IPS-18a (cell line): ENCODE measurements around the gene LEFTY1.
A peak's percentile ranks its signal among the peaks of the same experiment; 100 is the strongest.

Source experiments
- H3K27ac ChIP-seq: one replicate; pipeline ENCODE4 v1.5.1; 2013; ENCODE audit warnings: low read length
- H3K27me3 ChIP-seq: one replicate; pipeline ENCODE4 v1.6.1; 2013; ENCODE audit warnings: mild to moderate bottlenecking, low read length; ENCODE audit not compliant: control insufficient read depth, insufficient read depth
- H3K36me3 ChIP-seq: one replicate; pipeline ENCODE4 v1.6.1; 2013; ENCODE audit warnings: low read depth, low read length; ENCODE audit not compliant: control insufficient read depth
- H3K4me1 ChIP-seq: one replicate; pipeline ENCODE4 v1.6.1; 2013; ENCODE audit warnings: low read depth, low read length; ENCODE audit not compliant: control insufficient read depth
- H3K4me3 ChIP-seq: one replicate; pipeline ENCODE4 v1.5.1; 2013; ENCODE audit warnings: low read length
- H3K9ac ChIP-seq: one replicate; pipeline ENCODE4 v1.6.1; 2013; ENCODE audit warnings: mild to moderate bottlenecking, low read length, moderate library complexity
- H3K9me3 ChIP-seq: one replicate; pipeline ENCODE4 v1.6.1; 2013; ENCODE audit warnings: low read depth, low read length; ENCODE audit not compliant: control insufficient read depth

The LEFTY1 gene

GRCh38 chr1:225911191-225912130 is 22.5 kb upstream of the LEFTY1 start:
- Histone ChIP-seq H3K27ac (no peak overlapping the region), H3K9ac (no peak overlapping the region), H3K27me3 (peaks cover 4% of the 10 kb centered on the region), H3K9me3 (no peaks in the 10 kb centered on the region), H3K4me3 (no peak overlapping the region), H3K4me1 (peaks cover 3% of the 10 kb centered on the region), H3K36me3 (no peaks in the 10 kb centered on the region)

DNA sequence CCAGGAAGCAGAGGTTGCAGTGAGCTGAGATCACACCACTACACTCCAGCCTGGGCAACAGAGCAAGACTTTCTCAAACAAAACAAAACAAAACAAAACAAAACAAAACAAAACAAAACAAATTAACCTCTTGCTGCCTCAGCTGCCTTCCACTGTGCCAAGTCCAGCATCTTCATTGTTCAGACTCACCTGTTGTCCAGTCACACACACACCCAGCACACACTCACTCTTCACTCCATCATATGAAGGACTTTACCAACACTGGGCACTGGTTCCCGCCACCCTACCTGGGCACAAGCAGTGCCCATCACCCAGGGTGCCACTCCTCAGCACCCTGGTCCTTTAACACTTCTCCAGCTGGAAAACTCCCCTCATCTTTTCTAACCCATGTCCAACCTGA is 20.5 kb upstream of the LEFTY1 start:
- Histone ChIP-seq H3K4me3 (no peak overlapping the region), H3K27ac (no peak overlapping the region), H3K4me1 (peaks cover 3% of the 10 kb centered on the region), H3K27me3 (peaks cover 4% of the 10 kb centered on the region), H3K9ac (no peak overlapping the region), H3K36me3 (no peaks in the 10 kb centered on the region), H3K9me3 (no peaks in the 10 kb centered on the region)

GRCh38 chr1:225908773-225909172 is 19.8 kb upstream of the LEFTY1 start:
- Histone ChIP-seq H3K27me3 (peaks cover 4% of the 10 kb centered on the region), H3K9ac (no peak overlapping the region), H3K9me3 (no peaks in the 10 kb centered on the region), H3K27ac (no peak overlapping the region), H3K4me1 (peaks cover 3% of the 10 kb centered on the region), H3K4me3 (no peak overlapping the region), H3K36me3 (no peaks in the 10 kb centered on the region)

- H3K9me3 ChIP-seq, result no peaks in the 10 kb centered on the region
- H3K9ac ChIP-seq, result no peak overlapping the region
- peaks cover 3% of the 10 kb centered on the region for H3K4me1 ChIP-seq
These were observed 19.2 kb upstream of the LEFTY1 start for GRCh38 chr1:225908013-225908640.

GRCh38 chr1:225907341-225907740 is 18.4 kb upstream of the LEFTY1 start:
- Histone ChIP-seq H3K4me3 (no peak overlapping the region), H3K36me3 (no peaks in the 10 kb centered on the region), H3K27ac (no peak overlapping the region), H3K9ac (no peak overlapping the region), H3K9me3 (no peaks in the 10 kb centered on the region), H3K27me3 (peaks cover 4% of the 10 kb centered on the region), H3K4me1 (peaks cover 3% of the 10 kb centered on the region)

More at GRCh38 chr1:225908013-225908640, 19.2 kb upstream of the LEFTY1 start:
- Histone ChIP-seq H3K27ac (no peak overlapping the region), H3K4me3 (no peak overlapping the region), H3K27me3 (peaks cover 4% of the 10 kb centered on the region), H3K36me3 (no peaks in the 10 kb centered on the region)

DNA sequence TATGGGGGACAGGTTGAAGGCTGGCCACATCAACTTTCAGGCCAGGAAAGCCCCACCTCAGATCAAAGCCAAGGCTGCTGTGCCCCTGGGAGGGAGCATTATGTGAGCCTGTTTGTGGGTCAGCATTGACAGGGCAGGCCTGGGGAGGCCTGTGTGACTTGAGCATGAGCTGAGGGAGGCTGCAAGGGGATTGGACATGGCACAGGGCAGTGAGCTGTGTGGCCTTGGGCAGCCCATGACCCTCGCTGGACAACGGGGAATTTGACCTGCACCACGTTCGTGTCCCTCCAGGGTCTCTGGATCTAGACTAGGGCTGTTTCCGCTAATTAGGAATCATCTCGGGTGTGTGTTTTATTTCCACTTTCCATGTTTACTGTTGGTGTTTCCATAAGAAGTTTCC is 17.5 kb upstream of the LEFTY1 start:
- H3K27me3 ChIP-seq, result peaks cover 1% of the 10 kb centered on the region
- no peaks in the 10 kb centered on the region for H3K9me3 ChIP-seq
- H3K4me3 ChIP-seq, result no peak overlapping the region
- no peaks in the 10 kb centered on the region for H3K36me3 ChIP-seq
- H3K27ac ChIP-seq, result no peak overlapping the region
- no peak overlapping the region for H3K9ac ChIP-seq
- no peaks in the 10 kb centered on the region for H3K4me1 ChIP-seq

GRCh38 chr1:225903623-225904022 is 14.7 kb upstream of the LEFTY1 start:
- H3K4me1 ChIP-seq, result peaks cover 10% of the 10 kb centered on the region
- H3K4me3 ChIP-seq, result no peak overlapping the region
- H3K27ac ChIP-seq, result no peak overlapping the region
- no peaks in the 10 kb centered on the region for H3K36me3 ChIP-seq
- H3K9ac ChIP-seq, result no peak overlapping the region
- H3K9me3 ChIP-seq, result no peaks in the 10 kb centered on the region
- H3K27me3 ChIP-seq, result no peaks in the 10 kb centered on the region

DNA sequence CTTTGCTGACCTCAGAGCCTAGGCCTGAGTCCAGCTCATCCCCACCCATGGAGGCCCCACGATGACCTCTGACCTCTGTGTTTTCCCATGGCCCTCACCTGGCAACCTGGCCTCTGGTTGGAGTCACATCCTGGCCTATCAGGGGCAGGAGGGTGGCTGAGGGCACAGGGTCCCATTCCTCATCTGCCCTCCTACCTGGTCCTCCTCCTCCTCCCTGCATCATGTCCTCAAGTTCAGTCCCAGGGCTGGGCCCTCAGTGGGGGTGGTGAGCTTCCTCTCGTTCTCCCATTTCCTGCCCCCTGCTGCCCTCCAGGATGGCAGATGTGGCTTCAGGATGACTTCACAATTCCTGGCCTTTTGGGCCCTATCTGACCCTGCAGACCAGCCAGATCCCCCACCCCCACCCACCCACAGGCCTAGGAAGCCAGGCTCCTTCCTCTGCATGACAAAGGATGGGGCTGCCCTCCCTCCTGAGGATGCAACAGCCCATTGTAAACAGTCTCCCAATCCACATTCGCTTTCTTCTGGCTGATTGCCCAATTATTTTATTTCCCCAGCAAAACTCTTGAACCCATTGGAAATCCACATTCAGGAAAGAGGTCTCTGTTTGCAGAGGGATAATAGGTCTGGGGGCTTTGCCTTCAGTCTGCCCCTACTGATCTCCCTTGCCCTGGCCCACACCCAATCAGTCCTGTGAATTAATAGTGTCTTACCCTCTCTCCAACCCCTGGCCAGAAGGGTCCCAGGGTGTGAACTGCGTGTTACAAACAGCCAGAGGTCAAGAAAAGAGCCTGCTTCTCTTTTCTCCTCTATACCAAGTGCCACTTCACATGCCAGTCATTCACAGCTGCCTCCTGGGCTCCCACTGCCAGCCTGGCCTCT is 10.3 kb upstream of the LEFTY1 start:
- peak overlapping the region; percentile 20 for H3K9ac ChIP-seq
- H3K27me3 ChIP-seq, result no peaks in the 10 kb centered on the region
- no peaks in the 10 kb centered on the region for H3K9me3 ChIP-seq
- H3K4me1 ChIP-seq, result peaks cover 16% of the 10 kb centered on the region
- peak overlapping the region; percentile 65 for H3K27ac ChIP-seq
- H3K36me3 ChIP-seq, result no peaks in the 10 kb centered on the region
- H3K4me3 ChIP-seq, result peak overlapping the region; percentile 15

GRCh38 chr1:225897595-225898514 is 8.9 kb upstream of the LEFTY1 start:
- H3K9me3 ChIP-seq, result no peaks in the 10 kb centered on the region
- no peak overlapping the region for H3K4me3 ChIP-seq
- H3K9ac ChIP-seq, result no peak overlapping the region
- no peaks in the 10 kb centered on the region for H3K27me3 ChIP-seq
- H3K4me1 ChIP-seq, result peaks cover 16% of the 10 kb centered on the region
- H3K36me3 ChIP-seq, result no peaks in the 10 kb centered on the region
- no peak overlapping the region for H3K27ac ChIP-seq

- Histone ChIP-seq H3K9ac (no peak overlapping the region), H3K4me1 (peaks cover 16% of the 10 kb centered on the region), H3K27me3 (no peaks in the 10 kb centered on the region), H3K9me3 (no peaks in the 10 kb centered on the region), H3K27ac (no peak overlapping the region), H3K4me3 (no peak overlapping the region), H3K36me3 (no peaks in the 10 kb centered on the region)
These were observed 8.1 kb upstream of the LEFTY1 start for GRCh38 chr1:225896937-225897549.
